ENCODE measurements around the gene JAG1.

DNA sequence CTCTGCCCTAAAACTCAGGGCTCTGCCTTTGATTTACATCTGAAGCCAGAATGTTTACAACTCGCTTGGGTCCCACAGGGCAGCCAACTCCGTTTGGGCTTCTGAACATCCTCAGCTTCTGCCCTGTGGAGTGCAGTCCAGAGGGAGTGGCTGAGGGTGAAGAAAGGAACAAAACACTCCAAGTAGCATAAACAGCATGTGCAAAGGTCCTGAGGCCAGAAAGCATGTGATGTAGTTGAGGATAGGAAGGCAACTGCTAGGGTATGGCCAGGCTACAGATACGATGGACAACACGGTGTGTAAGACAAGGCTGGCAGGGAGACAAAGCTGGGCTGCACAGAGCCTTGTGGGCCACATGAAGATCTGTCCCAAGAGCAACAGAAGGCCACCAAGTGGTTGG is 12.5 kb downstream of the JAG1 start:
- TF ChIP-seq, protein P1, sequence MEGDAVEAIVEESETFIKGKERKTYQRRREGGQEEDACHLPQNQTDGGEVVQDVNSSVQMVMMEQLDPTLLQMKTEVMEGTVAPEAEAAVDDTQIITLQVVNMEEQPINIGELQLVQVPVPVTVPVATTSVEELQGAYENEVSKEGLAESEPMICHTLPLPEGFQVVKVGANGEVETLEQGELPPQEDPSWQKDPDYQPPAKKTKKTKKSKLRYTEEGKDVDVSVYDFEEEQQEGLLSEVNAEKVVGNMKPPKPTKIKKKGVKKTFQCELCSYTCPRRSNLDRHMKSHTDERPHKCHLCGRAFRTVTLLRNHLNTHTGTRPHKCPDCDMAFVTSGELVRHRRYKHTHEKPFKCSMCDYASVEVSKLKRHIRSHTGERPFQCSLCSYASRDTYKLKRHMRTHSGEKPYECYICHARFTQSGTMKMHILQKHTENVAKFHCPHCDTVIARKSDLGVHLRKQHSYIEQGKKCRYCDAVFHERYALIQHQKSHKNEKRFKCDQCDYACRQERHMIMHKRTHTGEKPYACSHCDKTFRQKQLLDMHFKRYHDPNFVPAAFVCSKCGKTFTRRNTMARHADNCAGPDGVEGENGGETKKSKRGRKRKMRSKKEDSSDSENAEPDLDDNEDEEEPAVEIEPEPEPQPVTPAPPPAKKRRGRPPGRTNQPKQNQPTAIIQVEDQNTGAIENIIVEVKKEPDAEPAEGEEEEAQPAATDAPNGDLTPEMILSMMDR (IDR thresholded peaks at IDR 0.05; ENCODE audit: extremely low read depth in 1 of 2, insufficient read depth in 1 of 2, low read depth in 1 of 2, low read length in 2 of 2) = no peak
- TF ChIP-seq POLR2A (IDR thresholded peaks at IDR 0.05; ENCODE audit: low read depth, low read length) (no peak), MYC (IDR thresholded peaks at IDR 0.05; ENCODE audit: low read depth, low read length) (no peak), EZH2 (IDR thresholded peaks at IDR 0.05; ENCODE audit: borderline replicate concordance, low read depth, low read length, severe bottlenecking) (no peak), JUN (IDR thresholded peaks at IDR 0.05; ENCODE audit: borderline replicate concordance, insufficient read depth, insufficient read length, low read depth) (no peak), POLR2AphosphoS5 (IDR thresholded peaks at IDR 0.05; ENCODE audit: insufficient read depth, low read depth, low read length) (no peak), GATA2 (IDR thresholded peaks at IDR 0.05; ENCODE audit: insufficient read depth, insufficient read length, low read depth, low read length) (no peak)
- TF ChIP-seq, protein P2, sequence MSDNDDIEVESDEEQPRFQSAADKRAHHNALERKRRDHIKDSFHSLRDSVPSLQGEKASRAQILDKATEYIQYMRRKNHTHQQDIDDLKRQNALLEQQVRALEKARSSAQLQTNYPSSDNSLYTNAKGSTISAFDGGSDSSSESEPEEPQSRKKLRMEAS (IDR thresholded peaks at IDR 0.05; ENCODE audit: insufficient read depth, insufficient read length) = no peak

Data from endothelial cell of umbilical vein (primary cell).